GM12878 (cell line): Measurements from ENCODE around the gene SLF1. TPM values are rescaled to one million over a fixed set of nuclear protein-coding genes. Genes with fewer than 3 reads are reported as not detected.

ENCODE experiments used
- ATAC-seq: fragments of 200-7000 bp; cut with Tn5 transposase; 3 replicates; pipeline ENCODE4 v1.9.1; 2020; ENCODE audit warnings: mild to moderate bottlenecking, moderate library complexity
- BruUV-seq: library from RNA; stranded (reverse); fragments of 400-500 nt; replicated peaks from 2 replicates; lab custom pipeline; 2021; lab: Mats Ljungman, UMichigan
- CTCF ChIA-PET: fragments of 300-600 bp; sonication (Branson Sonifier 250); formaldehyde crosslinking; extraction: SDS; loops from one replicate; lab custom pipeline; 2021; ENCODE audit warnings: inconsistent platforms; lab: Yijun Ruan, JAX
- POLR2A ChIA-PET: fragments of 350-600 bp; formaldehyde crosslinking; extraction: SDS; loops from one replicate; lab custom pipeline; 2021; ENCODE audit warnings: inconsistent platforms; lab: Charles Lee
- RAD21 ChIA-PET: fragments of 300-600 bp; sonication (Branson Sonifier 250); formaldehyde crosslinking; loops from one replicate; lab custom pipeline; 2023; ENCODE audit warnings: antibody characterized with exemption; ENCODE audit not compliant: unreplicated experiment; lab: Charles Lee
- SMC1A ChIA-PET: fragments of 300-600 bp; sonication (Branson Sonifier 250); formaldehyde crosslinking; loops from one replicate; lab custom pipeline; 2023; ENCODE audit not compliant: unreplicated experiment, uncharacterized antibody; lab: Charles Lee
- DNase-seq: peaks from one replicate; pipeline ENCODE4 v3.0.0-alpha.2; 2011; ENCODE audit warnings: low read depth, low spot score
- FAIRE-seq: peaks from 3 replicates; lab custom pipeline; 2011; peaks lifted over from hg19 to GRCh38; lab: Jason Lieb, UNC
- H2AFZ ChIP-seq: 2 replicates; pipeline ENCODE4 v1.6.0; 2011; ENCODE audit warnings: low read depth, low read length, control low read depth; ENCODE audit not compliant: control insufficient read depth
- H3K27ac ChIP-seq: 2 replicates; pipeline ENCODE4 v1.5.1; 2011; ENCODE audit warnings: control low read depth; ENCODE audit not compliant: control insufficient read depth, insufficient read depth
- H3K27me3 ChIP-seq, 2 experiments: replicated peaks in 1 of 2; 2 replicates each; pipeline versions ENCODE4 v1.6.0 to v1.6.1; 2011; ENCODE audit warnings: low read length in 1 of 2; ENCODE audit not compliant: control insufficient read depth in 2 of 2, insufficient read depth in 2 of 2
- H3K36me3 ChIP-seq, 2 experiments: 2 replicates each; pipeline ENCODE4 v1.5.1; 2011; ENCODE audit warnings: low read length in 1 of 2; ENCODE audit not compliant: control insufficient read depth in 2 of 2, insufficient read depth in 2 of 2
- H3K4me1 ChIP-seq: 2 replicates; pipeline ENCODE4 v1.6.1; 2011; ENCODE audit warnings: mild to moderate bottlenecking, low read length, moderate library complexity, mixed read lengths; ENCODE audit not compliant: control insufficient read depth, insufficient read depth
- H3K4me2 ChIP-seq: 2 replicates; pipeline ENCODE4 v1.6.0; 2011; ENCODE audit warnings: control low read depth; ENCODE audit not compliant: control insufficient read depth, insufficient read depth
- H3K4me3 ChIP-seq: fragments of 200-600 bp; sonication (generic); 2 replicates; pipeline ENCODE4 v1.5.1; 2016
- H3K79me2 ChIP-seq: 2 replicates; pipeline ENCODE4 v1.6.0; 2011; ENCODE audit warnings: low read length; ENCODE audit not compliant: control insufficient read depth, insufficient read depth
- H3K9ac ChIP-seq: 2 replicates; pipeline ENCODE4 v1.8.0; 2011; ENCODE audit warnings: low read length, control low read depth, mixed read lengths; ENCODE audit not compliant: control insufficient read depth, insufficient read depth
- H3K9me3 ChIP-seq: replicated peaks from 3 replicates; pipeline ENCODE4 v1.5.1; 2011; ENCODE audit warnings: mild to moderate bottlenecking, low read length; ENCODE audit not compliant: control insufficient read depth, insufficient read depth
- H4K20me1 ChIP-seq: 2 replicates; pipeline ENCODE4 v1.6.0; 2011; ENCODE audit not compliant: control insufficient read depth, insufficient read depth
- GABPA ChIP-seq: IDR thresholded peaks from 2 replicates; pipeline ENCODE4 v1.6.1; 2014; ENCODE audit warnings: antibody characterized with exemption, low read depth, mild to moderate bottlenecking, inconsistent platforms
- HDAC2 ChIP-seq: fragments of 200-600 bp; sonication (generic); IDR thresholded peaks from 2 replicates; pipeline ENCODE4 v1.6.1; 2017
- IKZF1 ChIP-seq: fragments of 450-650 bp; conservative IDR thresholded peaks from 2 replicates; pipeline ENCODE4 v1.6.1; 2017; ENCODE audit warnings: antibody characterized with exemption, mild to moderate bottlenecking
- KAT2A ChIP-seq: conservative IDR thresholded peaks from 2 replicates; pipeline ENCODE4 v1.6.1; 2011; ENCODE audit warnings: low read depth, low read length; ENCODE audit not compliant: control insufficient read depth
- KDM1A ChIP-seq: fragments of 200-600 bp; sonication (generic); IDR thresholded peaks from 2 replicates; pipeline ENCODE4 v1.6.1; 2016; ENCODE audit warnings: borderline replicate concordance
- TCF3 ChIP-seq: IDR thresholded peaks from 2 replicates; pipeline ENCODE4 v1.6.1; 2012; ENCODE audit warnings: low read depth, mild to moderate bottlenecking, low read length, borderline replicate concordance; ENCODE audit not compliant: insufficient read depth
- ZNF217 ChIP-seq: fragments of 450-650 bp; IDR thresholded peaks from 2 replicates; pipeline ENCODE4 v1.6.1; 2017; ENCODE audit warnings: antibody characterized with exemption, mild to moderate bottlenecking
- WGBS: methylation state at CpG from one replicate; pipeline ENCODE4 v1.1.6; 2016; ENCODE audit warnings: low lambda C conversion rate; ENCODE audit not compliant: insufficient replicate concordance, insufficient coverage; ENCODE audit errors: missing lambda C conversion rate; 5-methylcytosine and 5-hydroxymethylcytosine counted together
- in situ Hi-C: fragments of 300-500 bp; cut with MboI; formaldehyde crosslinking; loops from 9 replicates; pipeline ENCODE4 v1.14.3; 2018; ENCODE audit warnings: mixed read lengths
- intact Hi-C: fragments of 100-400 bp; cut with micrococcal nuclease; formaldehyde crosslinking; loops from one replicate; pipeline ENCODE4 v1.14.2; 2022; ENCODE audit not compliant: unreplicated experiment
- polyA plus RNA-seq, 11 experiments: library from polyadenylated mRNA; depleted of rRNA in 4 of 11; unstranded in 6 of 11; stranded (reverse) in 5 of 11; fragments of >200 nt; fragmentation: Nextera tagmentation in 4 of 11; fragmentation: Illumina TruSeq in 1 of 11; extraction: Ambion mirVana in 4 of 11; extraction: Trizol in 1 of 11; gene quantifications; 1 replicate in 1 of 11; 2 replicates in 10 of 11; pipeline versions ENCODE4 v1.2.1 to v1.2.3, GENCODE V29; 2011 to 2016; ENCODE audit warnings: inconsistent platforms in 2 of 11, missing spikeins in 2 of 11, low read depth in 1 of 11
- total RNA-seq, 4 experiments: library from RNA; depleted of rRNA in 3 of 4; stranded (reverse); fragments of >200 nt in 3 of 4; fragmentation: Illumina TruSeq in 1 of 4; extraction: Trizol in 1 of 4; gene quantifications; 2 replicates each; pipeline versions ENCODE4 v1.2.1 to v1.2.3, GENCODE V29; 2013 to 2021
- TF ChIP-seq, protein P1 (sequence below): fragments of 450-650 bp; IDR thresholded peaks from 2 replicates; pipeline ENCODE4 v1.6.1; 2017; ENCODE audit warnings: mild to moderate bottlenecking, low read depth, inconsistent platforms; ENCODE audit not compliant: poor library complexity, severe bottlenecking
- TF ChIP-seq, protein P2 (sequence below): IDR thresholded peaks from 2 replicates; pipeline ENCODE4 v1.6.1; 2012; ENCODE audit warnings: low read depth, low read length, improper control_type of control experiment

Gene SLF1
- total and polyA plus RNA-seq, 10 of the 15 experiments (the other 5 are each of a cell fraction or from before 2014, with no cell fraction given): 8.1 to 27.0 (median 13.4) TPM

DNA sequence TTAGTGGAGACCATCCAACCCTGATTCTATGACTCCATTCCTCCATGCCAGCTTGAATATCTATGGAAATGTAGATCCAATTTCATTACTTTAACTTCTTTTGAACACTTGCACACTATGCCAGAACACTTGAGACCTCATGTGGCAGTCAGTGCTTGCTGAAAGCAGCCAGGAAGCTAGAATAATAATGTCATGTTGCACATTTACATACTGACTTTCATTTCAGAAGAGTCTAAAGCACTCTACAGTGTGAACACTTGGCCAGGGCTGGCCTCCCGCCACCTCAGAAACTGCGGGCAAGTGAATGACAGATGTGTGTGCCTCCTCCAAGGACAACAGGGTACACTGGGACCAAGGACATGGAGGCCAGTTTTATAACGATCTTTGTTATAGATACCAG, 97.3 kb downstream of the SLF1 start:
- in situ Hi-C loops (no loop called here), intact Hi-C loops (no loop called here)
- POLR2A ChIA-PET: no interaction called here
- DNase-seq (no peak), ATAC-seq (no peak; the same call in 2 of the 3 replicates), FAIRE-seq (no peak)
- RAD21 ChIA-PET: no interaction called here
- no peaks in the 10 kb centered on the region for H3K27me3 ChIP-seq
- TF ChIP-seq IKZF1 (no peak), GABPA (no peak), ZNF217 (no peak), KDM1A (no peak), KAT2A (no peak), HDAC2 (no peak), TCF3 (no peak)
- TF ChIP-seq, protein P1, sequence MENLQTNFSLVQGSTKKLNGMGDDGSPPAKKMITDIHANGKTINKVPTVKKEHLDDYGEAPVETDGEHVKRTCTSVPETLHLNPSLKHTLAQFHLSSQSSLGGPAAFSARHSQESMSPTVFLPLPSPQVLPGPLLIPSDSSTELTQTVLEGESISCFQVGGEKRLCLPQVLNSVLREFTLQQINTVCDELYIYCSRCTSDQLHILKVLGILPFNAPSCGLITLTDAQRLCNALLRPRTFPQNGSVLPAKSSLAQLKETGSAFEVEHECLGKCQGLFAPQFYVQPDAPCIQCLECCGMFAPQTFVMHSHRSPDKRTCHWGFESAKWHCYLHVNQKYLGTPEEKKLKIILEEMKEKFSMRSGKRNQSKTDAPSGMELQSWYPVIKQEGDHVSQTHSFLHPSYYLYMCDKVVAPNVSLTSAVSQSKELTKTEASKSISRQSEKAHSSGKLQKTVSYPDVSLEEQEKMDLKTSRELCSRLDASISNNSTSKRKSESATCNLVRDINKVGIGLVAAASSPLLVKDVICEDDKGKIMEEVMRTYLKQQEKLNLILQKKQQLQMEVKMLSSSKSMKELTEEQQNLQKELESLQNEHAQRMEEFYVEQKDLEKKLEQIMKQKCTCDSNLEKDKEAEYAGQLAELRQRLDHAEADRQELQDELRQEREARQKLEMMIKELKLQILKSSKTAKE: no peak
- TF ChIP-seq, protein P2, sequence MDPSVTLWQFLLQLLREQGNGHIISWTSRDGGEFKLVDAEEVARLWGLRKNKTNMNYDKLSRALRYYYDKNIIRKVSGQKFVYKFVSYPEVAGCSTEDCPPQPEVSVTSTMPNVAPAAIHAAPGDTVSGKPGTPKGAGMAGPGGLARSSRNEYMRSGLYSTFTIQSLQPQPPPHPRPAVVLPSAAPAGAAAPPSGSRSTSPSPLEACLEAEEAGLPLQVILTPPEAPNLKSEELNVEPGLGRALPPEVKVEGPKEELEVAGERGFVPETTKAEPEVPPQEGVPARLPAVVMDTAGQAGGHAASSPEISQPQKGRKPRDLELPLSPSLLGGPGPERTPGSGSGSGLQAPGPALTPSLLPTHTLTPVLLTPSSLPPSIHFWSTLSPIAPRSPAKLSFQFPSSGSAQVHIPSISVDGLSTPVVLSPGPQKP: no peak
- no peak overlapping the region for H3K27ac ChIP-seq
- no peak overlapping the region for H3K4me2 ChIP-seq
- no peaks in the 10 kb centered on the region for H3K9me3 ChIP-seq
- H3K9ac ChIP-seq: no peak overlapping the region
- H3K4me1 ChIP-seq: no peaks in the 10 kb centered on the region
- H3K79me2 ChIP-seq: no peaks in the 10 kb centered on the region
- SMC1A ChIA-PET: interaction anchor here (0.6 to 1.4 kb wide), 5 partner anchors 13 to 989 kb away, joined by 3 to 5 read pairs (median 3); no protein-coding TSS in a partner anchor
- CTCF ChIA-PET: interaction anchor here (0.8 to 0.9 kb wide), 2 partner anchors 22 to 23 kb away, joined by 3 to 4 read pairs; no protein-coding TSS in a partner anchor
- 67% methylated on average over 3 of the region's 3 CpGs for WGBS
- BruUV-seq: no TSS peak
- H4K20me1 ChIP-seq: no peaks in the 10 kb centered on the region
- H3K4me3 ChIP-seq: no peak overlapping the region
- H2AFZ ChIP-seq: no peak overlapping the region
- no peaks in the 10 kb centered on the region; a peak in 1 of 4 replicates for H3K36me3 ChIP-seq
